ENCODE measurements around the gene STIMATE. TPM values are rescaled to one million over a fixed set of nuclear protein-coding genes. Genes with fewer than 3 reads are reported as not detected.

STIMATE gene
- total RNA-seq, 1 experiment from 2014 or later, result 15.7 TPM

DNA sequence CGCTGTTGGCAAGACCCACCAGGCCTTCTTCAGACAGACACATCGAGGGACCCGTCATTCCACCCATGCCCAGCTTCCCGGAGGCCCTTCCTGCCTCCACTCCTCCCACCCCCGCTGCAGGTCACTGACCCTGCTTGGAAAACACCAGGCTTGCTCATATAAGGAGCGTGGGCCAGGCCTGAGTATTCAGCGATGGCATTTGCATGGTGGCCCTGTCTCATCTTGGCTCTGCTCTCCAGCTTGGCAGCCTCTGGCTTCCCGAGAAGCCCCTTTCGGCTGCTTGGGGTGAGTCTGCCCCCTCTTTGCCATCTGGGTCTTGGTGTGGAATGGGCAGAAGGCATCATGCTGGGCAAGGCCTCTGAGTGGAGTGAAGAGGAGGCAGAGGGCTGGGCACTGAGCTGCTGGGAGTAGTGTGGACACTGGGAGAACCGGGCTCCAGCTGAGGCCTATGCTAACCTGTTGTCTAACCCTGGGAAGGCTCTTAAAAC lies 102.7 kb downstream of the STIMATE start, which contains the start of gene ITIH3:
Gene ITIH3 (plus strand): TSS at position 185 of the 488 bp plus-strand sequence. CDS start 8 bp downstream, at position 193.
- no TSS peak for BruUV-seq (replicated peaks)
- POLR2A ChIA-PET, result no interaction called here
- Histone ChIP-seq H3K4me1 (ENCODE audit: control insufficient read depth, insufficient read depth, low read length) (no peaks in the 10 kb centered on the region), H3K27me3 (ENCODE audit: control insufficient read depth, insufficient read depth, low read length) (no peaks in the 10 kb centered on the region), H3K9me3 (ENCODE audit: control insufficient read depth, insufficient read depth, low read depth, low read length) (no peaks in the 10 kb centered on the region), H3K36me3 (ENCODE audit: control insufficient read depth, insufficient read depth, low read length) (no peaks in the 10 kb centered on the region), H3K4me3 (ENCODE audit: low read depth in 2 of 2, low read length in 2 of 2) (no peak within 1 kb of the TSS), H3K27ac (ENCODE audit: low read length) (no peak within 1 kb of the TSS)
- intact Hi-C loops (cut with micrococcal nuclease; ENCODE audit: unreplicated experiment) (no loop called here), in situ Hi-C loops (cut with HindIII; ENCODE audit: low pct_unique_long_range_greater_than_20kb, low sequenced_read_pairs) (no loop called here)
- CTCF ChIA-PET, result no interaction called here
- TF ChIP-seq TCF7L2 (IDR thresholded peaks at IDR 0.05; ENCODE audit: low read depth, low read length), result no peak
- TF ChIP-seq, protein P1, sequence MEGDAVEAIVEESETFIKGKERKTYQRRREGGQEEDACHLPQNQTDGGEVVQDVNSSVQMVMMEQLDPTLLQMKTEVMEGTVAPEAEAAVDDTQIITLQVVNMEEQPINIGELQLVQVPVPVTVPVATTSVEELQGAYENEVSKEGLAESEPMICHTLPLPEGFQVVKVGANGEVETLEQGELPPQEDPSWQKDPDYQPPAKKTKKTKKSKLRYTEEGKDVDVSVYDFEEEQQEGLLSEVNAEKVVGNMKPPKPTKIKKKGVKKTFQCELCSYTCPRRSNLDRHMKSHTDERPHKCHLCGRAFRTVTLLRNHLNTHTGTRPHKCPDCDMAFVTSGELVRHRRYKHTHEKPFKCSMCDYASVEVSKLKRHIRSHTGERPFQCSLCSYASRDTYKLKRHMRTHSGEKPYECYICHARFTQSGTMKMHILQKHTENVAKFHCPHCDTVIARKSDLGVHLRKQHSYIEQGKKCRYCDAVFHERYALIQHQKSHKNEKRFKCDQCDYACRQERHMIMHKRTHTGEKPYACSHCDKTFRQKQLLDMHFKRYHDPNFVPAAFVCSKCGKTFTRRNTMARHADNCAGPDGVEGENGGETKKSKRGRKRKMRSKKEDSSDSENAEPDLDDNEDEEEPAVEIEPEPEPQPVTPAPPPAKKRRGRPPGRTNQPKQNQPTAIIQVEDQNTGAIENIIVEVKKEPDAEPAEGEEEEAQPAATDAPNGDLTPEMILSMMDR (IDR thresholded peaks at IDR 0.05), result no peak
- TF ChIP-seq, protein P2, sequence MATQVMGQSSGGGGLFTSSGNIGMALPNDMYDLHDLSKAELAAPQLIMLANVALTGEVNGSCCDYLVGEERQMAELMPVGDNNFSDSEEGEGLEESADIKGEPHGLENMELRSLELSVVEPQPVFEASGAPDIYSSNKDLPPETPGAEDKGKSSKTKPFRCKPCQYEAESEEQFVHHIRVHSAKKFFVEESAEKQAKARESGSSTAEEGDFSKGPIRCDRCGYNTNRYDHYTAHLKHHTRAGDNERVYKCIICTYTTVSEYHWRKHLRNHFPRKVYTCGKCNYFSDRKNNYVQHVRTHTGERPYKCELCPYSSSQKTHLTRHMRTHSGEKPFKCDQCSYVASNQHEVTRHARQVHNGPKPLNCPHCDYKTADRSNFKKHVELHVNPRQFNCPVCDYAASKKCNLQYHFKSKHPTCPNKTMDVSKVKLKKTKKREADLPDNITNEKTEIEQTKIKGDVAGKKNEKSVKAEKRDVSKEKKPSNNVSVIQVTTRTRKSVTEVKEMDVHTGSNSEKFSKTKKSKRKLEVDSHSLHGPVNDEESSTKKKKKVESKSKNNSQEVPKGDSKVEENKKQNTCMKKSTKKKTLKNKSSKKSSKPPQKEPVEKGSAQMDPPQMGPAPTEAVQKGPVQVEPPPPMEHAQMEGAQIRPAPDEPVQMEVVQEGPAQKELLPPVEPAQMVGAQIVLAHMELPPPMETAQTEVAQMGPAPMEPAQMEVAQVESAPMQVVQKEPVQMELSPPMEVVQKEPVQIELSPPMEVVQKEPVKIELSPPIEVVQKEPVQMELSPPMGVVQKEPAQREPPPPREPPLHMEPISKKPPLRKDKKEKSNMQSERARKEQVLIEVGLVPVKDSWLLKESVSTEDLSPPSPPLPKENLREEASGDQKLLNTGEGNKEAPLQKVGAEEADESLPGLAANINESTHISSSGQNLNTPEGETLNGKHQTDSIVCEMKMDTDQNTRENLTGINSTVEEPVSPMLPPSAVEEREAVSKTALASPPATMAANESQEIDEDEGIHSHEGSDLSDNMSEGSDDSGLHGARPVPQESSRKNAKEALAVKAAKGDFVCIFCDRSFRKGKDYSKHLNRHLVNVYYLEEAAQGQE (IDR thresholded peaks at IDR 0.05; ENCODE audit: insufficient read depth in 1 of 2, low read depth in 2 of 2, low read length in 1 of 2), result no peak
- TF ChIP-seq POLR2AphosphoS5 (IDR thresholded peaks at IDR 0.05; ENCODE audit: low read depth, low read length), result no peak
- no peak for TF ChIP-seq SIN3A (IDR thresholded peaks at IDR 0.05; ENCODE audit: borderline replicate concordance, insufficient read depth, low read depth, low read length)
- DNase-seq (ENCODE audit: low read depth, low spot score) (no peak), ATAC-seq (no peak)

DNA sequence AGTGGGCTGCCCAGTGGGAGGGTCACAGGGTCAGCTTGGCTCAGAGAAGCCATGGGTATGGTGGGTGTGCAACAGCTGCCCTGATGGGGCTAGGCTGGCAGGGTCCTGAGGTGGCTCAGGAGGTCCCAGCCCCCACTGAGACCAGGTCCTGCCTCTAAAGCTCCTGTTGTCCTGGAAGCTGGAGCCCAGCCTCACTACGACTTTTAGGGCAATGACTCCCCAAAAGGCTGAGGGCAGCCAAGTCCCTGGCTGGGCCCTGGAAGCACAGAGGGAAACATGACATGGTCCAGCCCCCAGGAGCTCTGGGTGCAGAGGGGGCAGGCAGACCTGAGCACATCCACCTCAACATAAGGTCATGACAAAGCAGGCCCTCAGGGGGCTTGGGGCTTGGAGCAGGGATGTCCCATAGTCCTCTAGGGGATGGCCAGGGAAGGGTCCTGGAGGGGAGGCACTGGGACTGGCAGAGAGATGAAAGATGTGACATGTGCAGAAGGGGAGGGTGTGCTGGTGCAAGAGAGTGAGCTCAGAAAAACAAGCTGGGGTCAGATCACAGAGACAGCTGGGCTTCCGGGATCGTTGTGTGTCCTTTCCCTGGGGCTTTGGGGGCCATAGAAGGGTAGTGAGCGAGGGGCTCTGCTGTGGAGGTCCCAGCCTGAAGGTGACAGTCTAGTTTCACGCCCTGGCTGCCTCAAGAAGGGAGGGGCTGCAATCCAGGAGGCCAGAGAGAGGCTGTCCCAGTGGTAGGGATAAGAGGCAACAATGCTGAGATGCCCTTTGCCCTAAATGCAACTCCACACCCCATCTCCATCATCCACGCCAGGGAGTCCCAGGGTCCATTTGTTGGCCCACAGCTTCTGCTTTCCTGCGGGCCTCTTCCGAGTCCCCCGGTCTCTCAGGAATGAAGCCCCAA lies 103.4 kb downstream of the STIMATE start:
- ChIA-PET POLR2A (no interaction called here), CTCF (no interaction called here)
- intact Hi-C loops (cut with micrococcal nuclease; ENCODE audit: unreplicated experiment) (no loop called here), in situ Hi-C loops (cut with HindIII; ENCODE audit: low pct_unique_long_range_greater_than_20kb, low sequenced_read_pairs) (no loop called here)
- H3K27ac ChIP-seq (ENCODE audit: low read length), result no peak overlapping the region
- no peaks in the 10 kb centered on the region for H3K4me1 ChIP-seq (ENCODE audit: control insufficient read depth, insufficient read depth, low read length)
- H3K4me3 ChIP-seq (ENCODE audit: low read depth in 2 of 2, low read length in 2 of 2), result no peak overlapping the region
- H3K36me3 ChIP-seq (ENCODE audit: control insufficient read depth, insufficient read depth, low read length), result no peaks in the 10 kb centered on the region
- BruUV-seq (replicated peaks), result no TSS peak
- H3K27me3 ChIP-seq (ENCODE audit: control insufficient read depth, insufficient read depth, low read length), result no peaks in the 10 kb centered on the region
- ATAC-seq (no peak), DNase-seq (ENCODE audit: low read depth, low spot score) (no peak)
- TF ChIP-seq, protein P2 (IDR thresholded peaks at IDR 0.05; ENCODE audit: insufficient read depth in 1 of 2, low read depth in 2 of 2, low read length in 1 of 2), result no peak
- TF ChIP-seq, protein P1 (IDR thresholded peaks at IDR 0.05), result no peak
- TF ChIP-seq SIN3A (IDR thresholded peaks at IDR 0.05; ENCODE audit: borderline replicate concordance, insufficient read depth, low read depth, low read length) (no peak), POLR2AphosphoS5 (IDR thresholded peaks at IDR 0.05; ENCODE audit: low read depth, low read length) (no peak), TCF7L2 (IDR thresholded peaks at IDR 0.05; ENCODE audit: low read depth, low read length) (no peak)
- H3K9me3 ChIP-seq (ENCODE audit: control insufficient read depth, insufficient read depth, low read depth, low read length), result no peaks in the 10 kb centered on the region

All from Panc1 (cell line).